MCF 10A (cell line): ENCODE measurements around the gene PLCZ1. TPM values are rescaled to one million over a fixed set of nuclear protein-coding genes. Genes with fewer than 3 reads are reported as not detected.

ENCODE experiments used
- BruUV-seq: library from RNA; stranded (reverse); fragments of 400-500 nt; replicated peaks from 2 replicates; lab custom pipeline; 2021; lab: Mats Ljungman, UMichigan
- CTCF ChIA-PET: fragments of 300-600 bp; sonication (Branson Sonifier 250); formaldehyde crosslinking; extraction: SDS; loops from one replicate; lab custom pipeline; 2021; ENCODE audit warnings: antibody characterized with exemption, inconsistent platforms; lab: Yijun Ruan, JAX
- POLR2A ChIA-PET: fragments of 300-600, 350-650 bp; sonication (Branson Sonifier 250); formaldehyde crosslinking; extraction: SDS; loops from one replicate; lab custom pipeline; 2020; ENCODE audit warnings: antibody characterized with exemption, inconsistent platforms; lab: Yijun Ruan, JAX
- DNase-seq: peaks from one replicate; pipeline ENCODE4 v3.0.0-alpha.2; 2018; ENCODE audit not compliant: unreplicated experiment
- H3K27ac Mint-ChIP-seq: one replicate; pipeline ENCODE4 v1.8.0; 2022; ENCODE audit warnings: mild to moderate bottlenecking, low read depth, mixed read lengths; ENCODE audit not compliant: unreplicated experiment
- H3K27me3 Mint-ChIP-seq: one replicate; pipeline ENCODE4 v1.8.0; 2022; ENCODE audit warnings: mixed read lengths; ENCODE audit not compliant: insufficient read depth, unreplicated experiment
- H3K36me3 Mint-ChIP-seq: one replicate; pipeline ENCODE4 v1.8.0; 2022; ENCODE audit warnings: mild to moderate bottlenecking, moderate library complexity, mixed read lengths; ENCODE audit not compliant: insufficient read depth, unreplicated experiment
- H3K4me1 Mint-ChIP-seq: one replicate; pipeline ENCODE4 v1.8.0; 2022; ENCODE audit warnings: mixed read lengths; ENCODE audit not compliant: insufficient read depth, unreplicated experiment
- H3K4me3 Mint-ChIP-seq: one replicate; pipeline ENCODE4 v1.8.0; 2022; ENCODE audit warnings: mild to moderate bottlenecking, moderate library complexity, mixed read lengths; ENCODE audit not compliant: unreplicated experiment
- H3K9me3 Mint-ChIP-seq: one replicate; pipeline ENCODE4 v1.8.0; 2022; ENCODE audit warnings: mixed read lengths; ENCODE audit not compliant: unreplicated experiment
- CTCF ChIP-seq: fragments of 200-600 bp; IDR thresholded peaks from one replicate; pipeline ENCODE4 v1.8.0; 2022; ENCODE audit warnings: antibody characterized with exemption, mild to moderate bottlenecking; ENCODE audit not compliant: unreplicated experiment
- intact Hi-C: fragments of 100-400 bp; cut with micrococcal nuclease; formaldehyde crosslinking; loops from 2 replicates; pipeline ENCODE4 v1.14.1; 2022
- total RNA-seq: library from RNA; stranded (reverse); gene quantifications from 2 replicates; pipeline ENCODE4 v1.2.3, GENCODE V29; 2022

The PLCZ1 gene
- total RNA-seq, 1 experiment from 2014 or later, result not detected

GRCh38 chr12:18754124-18754707 lies 16.4 kb upstream of the PLCZ1 start:
- Mint-ChIP-seq H3K27me3 (no peaks in the 10 kb centered on the region), H3K9me3 (no peaks in the 10 kb centered on the region), H3K36me3 (no peaks in the 10 kb centered on the region), H3K27ac (no peak overlapping the region), H3K4me3 (no peak overlapping the region), H3K4me1 (no peaks in the 10 kb centered on the region)
- ChIA-PET POLR2A (no interaction called here), CTCF (interaction anchor here (0.7 kb wide), 1 partner anchor 161 kb away, joined by 3 read pairs; no protein-coding TSS in a partner anchor)
- no peak for TF ChIP-seq CTCF
- intact Hi-C loops, result no loop called here
- BruUV-seq, result no TSS peak
- DNase-seq, result no peak

GRCh38 chr12:18753481-18754123 lies 15.8 kb upstream of the PLCZ1 start:
- no peaks in the 10 kb centered on the region for H3K27me3 Mint-ChIP-seq
- CTCF ChIA-PET, result interaction anchor here (0.6 to 1.2 kb wide), 3 partner anchors 16 to 360 kb away, joined by 3 read pairs; partner anchors contain the start of gene PLCZ1

GRCh38 chr12:18752947-18753346 lies 15.1 kb upstream of the PLCZ1 start:
- H3K27me3 Mint-ChIP-seq, result no peaks in the 10 kb centered on the region
- POLR2A ChIA-PET, result interaction anchor here (0.6 to 0.7 kb wide), 2 partner anchors 13 to 30 kb away, joined by 3 read pairs; no protein-coding TSS in a partner anchor
- H3K4me1 Mint-ChIP-seq, result no peaks in the 10 kb centered on the region
- intact Hi-C loops, result no loop called here
- TF ChIP-seq CTCF, result no peak
- no peak overlapping the region for H3K4me3 Mint-ChIP-seq
- no TSS peak for BruUV-seq
- no peaks in the 10 kb centered on the region for H3K9me3 Mint-ChIP-seq
- no peaks in the 10 kb centered on the region for H3K36me3 Mint-ChIP-seq
- CTCF ChIA-PET, result interaction anchor here (0.6 to 1.2 kb wide), 3 partner anchors 16 to 87 kb away, joined by 3 to 4 read pairs (median 3); partner anchors contain the start of gene PLCZ1
- no peak overlapping the region for H3K27ac Mint-ChIP-seq
- no peak for DNase-seq

More at GRCh38 chr12:18753481-18754123, 15.8 kb upstream of the PLCZ1 start:
- no peak overlapping the region for H3K27ac Mint-ChIP-seq
- H3K4me3 Mint-ChIP-seq, result no peak overlapping the region
- intact Hi-C loops, result no loop called here
- no peak for DNase-seq
- H3K4me1 Mint-ChIP-seq, result no peaks in the 10 kb centered on the region
- no peak for TF ChIP-seq CTCF
- H3K9me3 Mint-ChIP-seq, result no peaks in the 10 kb centered on the region
- POLR2A ChIA-PET, result interaction anchor here (0.7 kb wide), 1 partner anchor 31 kb away, joined by 3 read pairs; no protein-coding TSS in a partner anchor
- H3K36me3 Mint-ChIP-seq, result no peaks in the 10 kb centered on the region
- BruUV-seq, result no TSS peak

GRCh38 chr12:18752280-18752920 lies 14.6 kb upstream of the PLCZ1 start:
- intact Hi-C loops, result no loop called here
- POLR2A ChIA-PET, result interaction anchor here (0.6 kb wide), 2 partner anchors 14 to 603 kb away, joined by 3 read pairs; no protein-coding TSS in a partner anchor
- H3K4me1 Mint-ChIP-seq, result no peaks in the 10 kb centered on the region
- DNase-seq, result peak; percentile 31
- no TSS peak for BruUV-seq
- no peak overlapping the region for H3K4me3 Mint-ChIP-seq
- no peak for TF ChIP-seq CTCF
- CTCF ChIA-PET, result interaction anchor here (0.6 to 1.2 kb wide), 3 partner anchors 15 to 86 kb away, joined by 3 to 4 read pairs (median 3); partner anchors contain the start of gene PLCZ1
- H3K9me3 Mint-ChIP-seq, result no peaks in the 10 kb centered on the region
- no peaks in the 10 kb centered on the region for H3K36me3 Mint-ChIP-seq
- no peaks in the 10 kb centered on the region for H3K27me3 Mint-ChIP-seq
- H3K27ac Mint-ChIP-seq, result no peak overlapping the region
